B cell (primary cell): ENCODE measurements around the gene CALML6.

Experiments used
- CTCF ChIP-seq: fragments of 200-600 bp; IDR thresholded peaks from one replicate; pipeline ENCODE4 v1.8.0; 2022; ENCODE audit warnings: antibody characterized with exemption, mild to moderate bottlenecking
- EZH2 ChIP-seq: IDR thresholded peaks from 2 replicates; pipeline ENCODE4 v1.6.1; 2012; ENCODE audit warnings: borderline replicate concordance, low read depth, mild to moderate bottlenecking, moderate library complexity, low read length; ENCODE audit not compliant: insufficient read depth, poor library complexity, severe bottlenecking

- no peak for TF ChIP-seq CTCF
- no peak for TF ChIP-seq EZH2
Measured at GRCh38 chr1:1911350-1912041, 3.6 kb upstream of the CALML6 start.
